HUES6 (cell line): ENCODE data around the gene HNRNPA0.
A peak's percentile ranks its signal among the peaks of the same experiment; 100 is the strongest.

Experiments
- H3K27ac ChIP-seq: 2 replicates; pipeline ENCODE4 v1.7.0; 2013; ENCODE audit warnings: low read depth, mild to moderate bottlenecking, low read length, inconsistent platforms
- H3K27me3 ChIP-seq: 2 replicates; pipeline ENCODE4 v1.6.1; 2013; ENCODE audit warnings: low read length; ENCODE audit not compliant: control insufficient read depth, insufficient read depth
- H3K36me3 ChIP-seq: 2 replicates; pipeline ENCODE4 v1.6.1; 2013; ENCODE audit warnings: low read length; ENCODE audit not compliant: control insufficient read depth, insufficient read depth
- H3K4me1 ChIP-seq: 2 replicates; pipeline ENCODE4 v1.6.1; 2013; ENCODE audit warnings: low read length; ENCODE audit not compliant: control insufficient read depth, insufficient read depth
- H3K4me3 ChIP-seq: 2 replicates; pipeline ENCODE4 v1.5.1; 2013; ENCODE audit warnings: low read depth, low read length
- H3K9ac ChIP-seq: one replicate; pipeline ENCODE4 v1.6.1; 2013; ENCODE audit warnings: mild to moderate bottlenecking, low read length
- H3K9me3 ChIP-seq: 2 replicates; pipeline ENCODE4 v1.6.1; 2013; ENCODE audit warnings: low read depth, low read length; ENCODE audit not compliant: control insufficient read depth, insufficient read depth

Gene HNRNPA0

GRCh38 chr5:137753691-137754187 lies 424 bp downstream of the HNRNPA0 start:
- H3K36me3 ChIP-seq: peaks cover 24% of the 10 kb centered on the region
- H3K4me3 ChIP-seq: peak overlapping the region; percentile 100

GRCh38 chr5:137752905-137753690 lies 1.1 kb downstream of the HNRNPA0 start:
- H3K9ac ChIP-seq: peak overlapping the region; percentile 99
- H3K27ac ChIP-seq: peak overlapping the region; percentile 100
- H3K4me3 ChIP-seq: peak overlapping the region; percentile 100
- H3K36me3 ChIP-seq: peaks cover 24% of the 10 kb centered on the region
- H3K4me1 ChIP-seq: peaks cover 14% of the 10 kb centered on the region
- H3K27me3 ChIP-seq: no peaks in the 10 kb centered on the region
- H3K9me3 ChIP-seq: no peaks in the 10 kb centered on the region

More at GRCh38 chr5:137753691-137754187, 424 bp downstream of the HNRNPA0 start:
- Histone ChIP-seq H3K4me1 (peaks cover 14% of the 10 kb centered on the region), H3K9me3 (no peaks in the 10 kb centered on the region), H3K27me3 (no peaks in the 10 kb centered on the region), H3K27ac (peak overlapping the region; percentile 100), H3K9ac (peak overlapping the region; percentile 99)

DNA sequence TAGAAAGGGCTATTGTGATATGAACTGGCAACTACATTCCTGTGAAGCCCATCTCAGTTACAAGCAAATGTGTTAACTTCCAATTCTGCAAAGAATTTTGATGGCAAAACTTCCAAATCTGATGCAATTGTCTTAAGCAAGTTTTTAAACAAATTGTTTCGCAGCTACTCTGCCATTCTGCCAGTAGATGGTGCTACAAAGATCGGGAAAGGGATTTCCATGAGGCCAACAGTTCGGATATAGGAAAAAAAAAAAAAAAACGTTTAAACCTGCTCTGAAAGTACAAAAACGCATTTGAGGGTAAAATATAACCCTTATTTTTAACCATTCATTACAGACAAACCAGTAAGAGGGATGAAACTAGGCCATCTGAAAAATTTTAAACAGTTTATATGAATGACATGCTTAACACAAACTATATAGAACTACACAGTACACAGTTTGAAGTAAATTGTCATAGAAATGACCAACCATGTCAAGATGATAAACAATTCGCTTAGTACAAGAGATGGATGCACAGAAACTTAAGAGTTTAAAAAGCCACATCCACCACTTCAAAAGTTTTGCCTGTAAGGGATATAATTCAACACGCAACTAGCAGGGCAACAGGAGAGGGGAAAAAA lies 2.2 kb downstream of the HNRNPA0 start:
- H3K9ac ChIP-seq: peak overlapping the region; percentile 72
- H3K4me1 ChIP-seq: peaks cover 14% of the 10 kb centered on the region
- H3K27ac ChIP-seq: no peak overlapping the region
- H3K9me3 ChIP-seq: no peaks in the 10 kb centered on the region
- peaks cover 24% of the 10 kb centered on the region for H3K36me3 ChIP-seq
- no peaks in the 10 kb centered on the region for H3K27me3 ChIP-seq
- peak overlapping the region; percentile 100 for H3K4me3 ChIP-seq

- peak overlapping the region; percentile 100; the same call in 1 of the 2 replicates for H3K4me3 ChIP-seq
- peaks cover 24% of the 10 kb centered on the region for H3K36me3 ChIP-seq
- no peaks in the 10 kb centered on the region for H3K27me3 ChIP-seq
- no peak overlapping the region for H3K27ac ChIP-seq
- H3K4me1 ChIP-seq: peaks cover 14% of the 10 kb centered on the region
- no peaks in the 10 kb centered on the region for H3K9me3 ChIP-seq
- no peak overlapping the region for H3K9ac ChIP-seq
These were observed 3.7 kb downstream of the HNRNPA0 start for GRCh38 chr5:137750436-137750835.

DNA sequence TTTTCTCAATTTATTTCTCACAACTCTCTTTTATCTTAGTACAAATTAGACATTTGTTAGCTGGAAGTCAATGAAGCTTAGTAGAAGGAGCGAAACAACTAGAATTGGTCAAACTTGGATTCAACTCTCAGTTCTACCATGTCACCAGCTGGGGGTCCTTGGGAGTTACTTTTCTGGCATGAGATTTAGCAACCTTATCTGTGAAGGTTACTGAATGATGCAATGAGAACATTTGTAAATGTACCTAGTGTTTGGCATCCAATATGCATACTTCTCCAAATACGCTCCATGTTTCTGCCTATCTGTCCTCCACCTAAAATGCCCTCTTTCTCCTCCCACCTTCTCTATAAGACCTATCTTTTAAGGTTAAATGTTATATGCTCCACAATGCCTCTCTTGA lies 6.3 kb downstream of the HNRNPA0 start:
- Histone ChIP-seq H3K27me3 (no peaks in the 10 kb centered on the region), H3K4me1 (peaks cover 11% of the 10 kb centered on the region), H3K27ac (no peak overlapping the region), H3K9ac (no peak overlapping the region), H3K9me3 (no peaks in the 10 kb centered on the region), H3K4me3 (no peak overlapping the region), H3K36me3 (peaks cover 18% of the 10 kb centered on the region)

DNA sequence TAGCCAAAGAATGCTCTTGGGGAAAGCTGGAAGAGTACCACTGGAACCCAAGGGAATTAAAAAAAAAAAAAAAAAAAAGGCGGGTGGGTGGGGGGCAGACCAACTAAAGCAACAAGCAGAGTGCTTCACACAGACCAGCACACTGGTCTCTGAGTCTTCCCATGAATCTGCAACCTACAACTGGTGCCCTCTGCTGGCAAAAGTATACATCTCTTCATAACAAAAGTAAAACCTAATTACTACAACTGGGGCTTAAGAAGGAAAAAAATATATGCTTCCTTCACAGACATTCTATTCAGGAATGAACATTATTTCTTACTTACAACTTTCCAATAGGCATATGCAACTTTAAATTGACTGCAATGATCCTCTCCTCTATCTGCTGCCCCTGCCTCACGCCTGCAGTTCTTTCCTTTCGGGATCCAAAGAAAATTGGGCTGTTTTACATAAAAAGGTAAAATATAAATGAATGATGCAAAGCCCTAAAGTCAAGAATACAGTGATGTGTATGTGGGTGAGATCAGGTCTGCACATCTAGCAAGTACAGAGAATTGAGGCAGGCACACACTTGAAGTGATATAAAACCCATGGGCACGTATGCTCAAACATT lies 11.0 kb downstream of the HNRNPA0 start:
- Histone ChIP-seq H3K9me3 (no peaks in the 10 kb centered on the region), H3K4me3 (no peak overlapping the region), H3K36me3 (no peaks in the 10 kb centered on the region), H3K27ac (no peak overlapping the region), H3K4me1 (peaks cover 7% of the 10 kb centered on the region; the same call in 1 of the 2 replicates), H3K27me3 (no peaks in the 10 kb centered on the region), H3K9ac (no peak overlapping the region)

- peaks cover 7% of the 10 kb centered on the region; the same call in 1 of the 2 replicates for H3K4me1 ChIP-seq
- no peak overlapping the region for H3K27ac ChIP-seq
- H3K9me3 ChIP-seq: no peaks in the 10 kb centered on the region
- H3K36me3 ChIP-seq: no peaks in the 10 kb centered on the region
- H3K4me3 ChIP-seq: no peak overlapping the region
- no peaks in the 10 kb centered on the region for H3K27me3 ChIP-seq
- no peak overlapping the region for H3K9ac ChIP-seq
These were observed 12.4 kb downstream of the HNRNPA0 start for GRCh38 chr5:137741718-137742117.

- H3K9ac ChIP-seq: no peak overlapping the region
- H3K4me3 ChIP-seq: no peak overlapping the region
- no peaks in the 10 kb centered on the region for H3K9me3 ChIP-seq
- H3K27ac ChIP-seq: no peak overlapping the region
- H3K36me3 ChIP-seq: no peaks in the 10 kb centered on the region
- no peaks in the 10 kb centered on the region for H3K27me3 ChIP-seq
- peaks cover 15% of the 10 kb centered on the region; the same call in 1 of the 2 replicates for H3K4me1 ChIP-seq
These were observed 14.4 kb downstream of the HNRNPA0 start for GRCh38 chr5:137739737-137740136.

GRCh38 chr5:137738947-137739346 lies 15.2 kb downstream of the HNRNPA0 start:
- Histone ChIP-seq H3K9me3 (no peaks in the 10 kb centered on the region), H3K27me3 (no peaks in the 10 kb centered on the region)

GRCh38 chr5:137737349-137738131 lies 16.6 kb downstream of the HNRNPA0 start:
- Histone ChIP-seq H3K9me3 (no peaks in the 10 kb centered on the region), H3K27me3 (no peaks in the 10 kb centered on the region), H3K36me3 (no peaks in the 10 kb centered on the region), H3K9ac (no peak overlapping the region), H3K27ac (no peak overlapping the region), H3K4me1 (peaks cover 26% of the 10 kb centered on the region; the same call in 1 of the 2 replicates), H3K4me3 (no peak overlapping the region)

More at GRCh38 chr5:137738947-137739346, 15.2 kb downstream of the HNRNPA0 start:
- no peak overlapping the region for H3K9ac ChIP-seq
- no peak overlapping the region for H3K27ac ChIP-seq
- H3K4me3 ChIP-seq: no peak overlapping the region
- no peaks in the 10 kb centered on the region for H3K36me3 ChIP-seq
- H3K4me1 ChIP-seq: peaks cover 23% of the 10 kb centered on the region; the same call in 1 of the 2 replicates
